Neural cell (in vitro differentiated cells): ENCODE data around the gene HAP1. TPM values are rescaled to one million over a fixed set of nuclear protein-coding genes. Genes with fewer than 3 reads are reported as not detected.

Experiments used
- H2AFZ ChIP-seq: fragments of 200-600, 300-800 bp; sonication (generic), shearing (Covaris generic); 2 replicates; pipeline ENCODE4 v1.6.0; 2014; ENCODE audit warnings: low read depth, mild to moderate bottlenecking, antibody characterized with exemption, low read length, moderate library complexity
- H3F3A ChIP-seq: fragments of 200-600 bp; shearing (Covaris generic); 2 replicates; pipeline ENCODE4 v1.6.1; 2016; ENCODE audit warnings: mild to moderate bottlenecking, moderate library complexity, mixed read lengths, antibody characterized with exemption, low read length; ENCODE audit not compliant: insufficient read depth, poor library complexity, severe bottlenecking
- H3K27ac ChIP-seq: fragments of 200-600, 300-800 bp; sonication (generic), shearing (Covaris generic); 2 replicates; pipeline ENCODE4 v1.5.1; 2014; ENCODE audit warnings: mild to moderate bottlenecking, low read length, moderate library complexity
- H3K27me3 ChIP-seq: fragments of 300-800, 200-600 bp; sonication (generic), shearing (Covaris generic); 2 replicates; pipeline ENCODE4 v1.6.0; 2014; ENCODE audit warnings: mild to moderate bottlenecking, low read depth, low read length, moderate library complexity; ENCODE audit not compliant: insufficient read depth
- H3K36me3 ChIP-seq: fragments of 300-800, 200-600 bp; sonication (generic), shearing (Covaris generic); 2 replicates; pipeline ENCODE4 v1.5.1; 2014; ENCODE audit warnings: mild to moderate bottlenecking, antibody characterized with exemption, low read length, moderate library complexity; ENCODE audit not compliant: insufficient read depth
- H3K4me2 ChIP-seq: fragments of 300-800, 200-600 bp; sonication (generic), shearing (Covaris generic); 2 replicates; pipeline ENCODE4 v1.6.0; 2014; ENCODE audit warnings: mild to moderate bottlenecking, low read length
- H3K4me3 ChIP-seq: fragments of 300-800, 200-600 bp; sonication (generic), shearing (Covaris generic); 2 replicates; pipeline ENCODE4 v1.5.1; 2014; ENCODE audit warnings: mild to moderate bottlenecking, low read length, moderate library complexity
- H3K79me2 ChIP-seq: fragments of 200-600 bp; shearing (Covaris generic); replicated peaks from 2 replicates; pipeline ENCODE4 v1.6.0; 2014; ENCODE audit warnings: mild to moderate bottlenecking, low read length, moderate library complexity; ENCODE audit not compliant: insufficient read depth
- H3K9ac ChIP-seq: fragments of 300-800, 200-600 bp; sonication (generic), shearing (Covaris generic); 2 replicates; pipeline ENCODE4 v1.6.1; 2016; ENCODE audit warnings: mild to moderate bottlenecking, low read length, mixed read lengths
- H3K9me2 ChIP-seq: fragments of 200-600 bp; shearing (Covaris generic); 2 replicates; pipeline ENCODE4 v1.6.1; 2016; ENCODE audit warnings: mild to moderate bottlenecking, low read length, mixed read lengths; ENCODE audit not compliant: insufficient read depth
- H3K9me3 ChIP-seq: fragments of 200-600, 300-800 bp; sonication (generic), shearing (Covaris generic); 2 replicates; pipeline ENCODE4 v1.6.1; 2016; ENCODE audit warnings: mild to moderate bottlenecking, mixed run types, low read length, moderate library complexity, mixed read lengths
- H4K20me1 ChIP-seq: fragments of 200-600 bp; shearing (Covaris generic); 2 replicates; pipeline ENCODE4 v1.6.1; 2016; ENCODE audit warnings: mild to moderate bottlenecking, mixed run types; ENCODE audit not compliant: insufficient read depth
- CTCF ChIP-seq: fragments of 450-650 bp; IDR thresholded peaks from 2 replicates; pipeline ENCODE4 v1.5.1; 2014; ENCODE audit warnings: antibody characterized with exemption, mild to moderate bottlenecking, moderate library complexity; ENCODE audit not compliant: poor library complexity, severe bottlenecking
- EP300 ChIP-seq: fragments of 450-650 bp; conservative IDR thresholded peaks from 2 replicates; pipeline ENCODE4 v1.6.1; 2014; ENCODE audit warnings: antibody characterized with exemption, mild to moderate bottlenecking, moderate library complexity; ENCODE audit not compliant: poor library complexity, severe bottlenecking
- EZH2 ChIP-seq: fragments of 200-600, 300-800 bp; shearing (Covaris generic), sonication (generic); IDR thresholded peaks from 2 replicates; pipeline ENCODE4 v1.6.1; 2014; ENCODE audit warnings: antibody characterized with exemption, low read length, borderline replicate concordance, mild to moderate bottlenecking; ENCODE audit not compliant: insufficient read depth, poor library complexity, severe bottlenecking
- MXI1 ChIP-seq: fragments of 450-650 bp; conservative IDR thresholded peaks from 2 replicates; pipeline ENCODE4 v1.6.1; 2014; ENCODE audit warnings: antibody characterized with exemption, mild to moderate bottlenecking; ENCODE audit not compliant: poor library complexity, severe bottlenecking
- POLR2AphosphoS5 ChIP-seq: IDR thresholded peaks from 2 replicates; pipeline ENCODE4 v1.6.1; 2012
- RAD21 ChIP-seq: fragments of 450-650 bp; conservative IDR thresholded peaks from 2 replicates; pipeline ENCODE4 v1.6.1; 2014; ENCODE audit warnings: antibody characterized with exemption, mild to moderate bottlenecking, moderate library complexity
- REST ChIP-seq: IDR thresholded peaks from 2 replicates; pipeline ENCODE4 v1.6.1; 2012; ENCODE audit warnings: borderline replicate concordance
- SMC3 ChIP-seq: fragments of 450-650 bp; conservative IDR thresholded peaks from 2 replicates; pipeline ENCODE4 v1.6.1; 2014; ENCODE audit warnings: antibody characterized with exemption, mild to moderate bottlenecking, moderate library complexity; ENCODE audit not compliant: poor library complexity
- TAF1 ChIP-seq: IDR thresholded peaks from 2 replicates; pipeline ENCODE4 v1.6.1; 2012; ENCODE audit warnings: low read depth
- polyA minus RNA-seq: library from RNA; depleted of rRNA, polyadenylated mRNA; stranded (reverse); fragments of >200 nt; gene quantifications from 2 replicates; pipeline ENCODE4 v1.2.3, GENCODE V29; 2014
- polyA plus RNA-seq: library from polyadenylated mRNA; depleted of rRNA; stranded (reverse); fragments of >200 nt; gene quantifications from 2 replicates; pipeline ENCODE4 v1.2.3, GENCODE V29; 2014

Gene HAP1
- polyA plus RNA-seq (0.79 and 1.5 TPM in 2 replicates), polyA minus RNA-seq (0.97 and 1.0 TPM in 2 replicates)

- Histone ChIP-seq H2AFZ (no peak within 1 kb of the TSS), H3K9me3 (no peaks in the 10 kb centered on the region), H3K36me3 (no peaks in the 10 kb centered on the region), H3K4me2 (peak within 1 kb of the TSS; percentile 55), H4K20me1 (no peaks in the 10 kb centered on the region), H3K27ac (no peak within 1 kb of the TSS), H3K27me3 (peaks cover 60% of the 10 kb centered on the region), H3K9me2 (no peaks in the 10 kb centered on the region), H3K9ac (peak within 1 kb of the TSS; percentile 31), H3F3A (no peaks in the 10 kb centered on the region), H3K79me2 (no peaks in the 10 kb centered on the region), H3K4me3 (peak within 1 kb of the TSS; percentile 77)
- no peak for TF ChIP-seq EP300
- TF ChIP-seq MXI1 = peak; percentile 25
- no peak for TF ChIP-seq EZH2
- TF ChIP-seq CTCF = no peak
- peak; percentile 58 for TF ChIP-seq POLR2AphosphoS5
Measured at GRCh38 chr17:41734139-41734948, at the start of gene HAP1. TSS of gene HAP1 (minus strand) at chr17:41734643. CDS start at chr17:41734634, 9 bp downstream.

GRCh38 chr17:41782142-41782541 lies 47.7 kb upstream of the HAP1 start:
- H3K27ac ChIP-seq = no peak overlapping the region
- H2AFZ ChIP-seq = no peak overlapping the region
- no peaks in the 10 kb centered on the region for H3K36me3 ChIP-seq
- H3K4me3 ChIP-seq = peak overlapping the region; percentile 25
- H3K9me2 ChIP-seq = no peaks in the 10 kb centered on the region
- H3F3A ChIP-seq = no peaks in the 10 kb centered on the region
- H4K20me1 ChIP-seq = peaks cover 17% of the 10 kb centered on the region
- peaks cover 61% of the 10 kb centered on the region for H3K79me2 ChIP-seq
- no peaks in the 10 kb centered on the region for H3K9me3 ChIP-seq
- TF ChIP-seq SMC3 (no peak), RAD21 (no peak), TAF1 (no peak), MXI1 (no peak), REST (no peak)
- no peak overlapping the region for H3K9ac ChIP-seq
- no peaks in the 10 kb centered on the region for H3K27me3 ChIP-seq
- H3K4me2 ChIP-seq = no peak overlapping the region
